ENCODE results near the gene CFL1.

CFL1 gene

GRCh38 chr11:65899356-65900124 is 41.6 kb upstream of the CFL1 start:
- DNase-seq (ENCODE audit: extremely low read depth, low read depth): no peak
- peak overlapping the region; percentile 71 for H3K4me3 ChIP-seq (replicated peaks; ENCODE audit: low read depth, low read length)
- no peak for TF ChIP-seq CTCF (IDR thresholded peaks at IDR 0.05; ENCODE audit: low read depth, low read length, missing control alignments)

GRCh38 chr11:65898656-65899355 is 40.8 kb upstream of the CFL1 start:
- no peak for TF ChIP-seq CTCF (IDR thresholded peaks at IDR 0.05; ENCODE audit: low read depth, low read length, missing control alignments)
- DNase-seq (ENCODE audit: extremely low read depth, low read depth): no peak
- H3K4me3 ChIP-seq (replicated peaks; ENCODE audit: low read depth, low read length): peak overlapping the region; percentile 71

- TF ChIP-seq CTCF (IDR thresholded peaks at IDR 0.05; ENCODE audit: low read depth, low read length, missing control alignments): no peak
- peak overlapping the region; percentile 71 for H3K4me3 ChIP-seq (replicated peaks; ENCODE audit: low read depth, low read length)
Observed at GRCh38 chr11:65897020-65897471, 39.1 kb upstream of the CFL1 start.

GRCh38 chr11:65896034-65896999 is 38.3 kb upstream of the CFL1 start:
- H3K4me3 ChIP-seq (replicated peaks; ENCODE audit: low read depth, low read length): peak overlapping the region; percentile 71
- DNase-seq (ENCODE audit: extremely low read depth, low read depth): no peak
- no peak for TF ChIP-seq CTCF (IDR thresholded peaks at IDR 0.05; ENCODE audit: low read depth, low read length, missing control alignments)

More at GRCh38 chr11:65897020-65897471, 39.1 kb upstream of the CFL1 start:
- DNase-seq (ENCODE audit: extremely low read depth, low read depth): no peak

- TF ChIP-seq CTCF (IDR thresholded peaks at IDR 0.05; ENCODE audit: low read depth, low read length, missing control alignments): no peak
- peak overlapping the region; percentile 71 for H3K4me3 ChIP-seq (replicated peaks; ENCODE audit: low read depth, low read length)
- DNase-seq (ENCODE audit: extremely low read depth, low read depth): no peak
Observed at GRCh38 chr11:65895482-65895981, 37.6 kb upstream of the CFL1 start.

- H3K4me3 ChIP-seq (replicated peaks; ENCODE audit: low read depth, low read length): peak overlapping the region; percentile 21
- TF ChIP-seq CTCF (IDR thresholded peaks at IDR 0.05; ENCODE audit: low read depth, low read length, missing control alignments): no peak
- DNase-seq (ENCODE audit: extremely low read depth, low read depth): no peak
Observed at GRCh38 chr11:65894034-65894591, 36.1 kb upstream of the CFL1 start.
